ENCODE results near the gene MBD3. TPM values are rescaled to one million over a fixed set of nuclear protein-coding genes. Genes with fewer than 3 reads are reported as not detected.

The MBD3 gene
- total and polyA plus RNA-seq, 2 donors (not counting 1 experiment from before 2014, with no cell fraction given), result 19.8 to 85.2 TPM

DNA sequence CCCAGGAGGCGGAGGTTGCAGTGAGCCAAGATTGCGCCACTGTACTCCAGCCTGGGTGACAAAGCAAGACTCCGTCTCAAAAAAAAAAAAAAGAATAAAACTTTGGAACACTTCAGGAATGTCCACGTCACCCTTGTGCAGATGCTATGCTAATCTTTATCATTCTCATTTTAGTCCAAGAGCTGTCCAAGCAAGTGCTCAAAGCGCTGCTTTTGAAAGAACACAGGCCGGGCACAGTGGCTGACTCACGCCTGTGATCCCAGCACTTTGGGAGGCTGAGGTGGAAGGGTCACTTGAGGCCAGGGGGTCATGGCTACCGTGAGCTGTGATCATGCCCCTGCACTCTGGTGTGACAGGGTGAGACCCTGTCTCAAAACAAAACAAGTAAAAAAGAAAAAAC, 23.7 kb upstream of the MBD3 start:
- Histone ChIP-seq H4K20me1 (ENCODE audit: control insufficient read depth, extremely low read depth, insufficient read depth, low read length) (no peaks in the 10 kb centered on the region), H3K79me2 (ENCODE audit: control insufficient read depth, insufficient read depth, low read length) (no peaks in the 10 kb centered on the region), H3K4me3 (replicated peaks in 1 of 4; ENCODE audit: control extremely low read depth in 1 of 4, insufficient read depth in 1 of 4, low read depth in 3 of 4, low read length in 4 of 4) (no peak overlapping the region), H3K9me3 (ENCODE audit: control insufficient read depth, insufficient read depth, low read depth, low read length) (no peaks in the 10 kb centered on the region), H2AFZ (ENCODE audit: low read length) (no peak overlapping the region), H3K27ac (ENCODE audit: insufficient read depth, low read length) (no peak overlapping the region), H3K27me3 (ENCODE audit: control insufficient read depth, insufficient read depth, low read length) (no peaks in the 10 kb centered on the region), H3K36me3 (ENCODE audit: control insufficient read depth, insufficient read depth, low read length) (peaks cover 41% of the 10 kb centered on the region), H3K4me2 (ENCODE audit: extremely low read depth, insufficient read depth, low read length) (no peak overlapping the region), H3K4me1 (ENCODE audit: control insufficient read depth, extremely low read depth, insufficient read depth, low read length) (no peaks in the 10 kb centered on the region), H3K9ac (ENCODE audit: insufficient read depth, low read length) (no peak overlapping the region)
- peak; percentile 36 to 60 for DNase-seq (ENCODE audit: low read depth in 2 of 2)
- TF ChIP-seq, protein P1, sequence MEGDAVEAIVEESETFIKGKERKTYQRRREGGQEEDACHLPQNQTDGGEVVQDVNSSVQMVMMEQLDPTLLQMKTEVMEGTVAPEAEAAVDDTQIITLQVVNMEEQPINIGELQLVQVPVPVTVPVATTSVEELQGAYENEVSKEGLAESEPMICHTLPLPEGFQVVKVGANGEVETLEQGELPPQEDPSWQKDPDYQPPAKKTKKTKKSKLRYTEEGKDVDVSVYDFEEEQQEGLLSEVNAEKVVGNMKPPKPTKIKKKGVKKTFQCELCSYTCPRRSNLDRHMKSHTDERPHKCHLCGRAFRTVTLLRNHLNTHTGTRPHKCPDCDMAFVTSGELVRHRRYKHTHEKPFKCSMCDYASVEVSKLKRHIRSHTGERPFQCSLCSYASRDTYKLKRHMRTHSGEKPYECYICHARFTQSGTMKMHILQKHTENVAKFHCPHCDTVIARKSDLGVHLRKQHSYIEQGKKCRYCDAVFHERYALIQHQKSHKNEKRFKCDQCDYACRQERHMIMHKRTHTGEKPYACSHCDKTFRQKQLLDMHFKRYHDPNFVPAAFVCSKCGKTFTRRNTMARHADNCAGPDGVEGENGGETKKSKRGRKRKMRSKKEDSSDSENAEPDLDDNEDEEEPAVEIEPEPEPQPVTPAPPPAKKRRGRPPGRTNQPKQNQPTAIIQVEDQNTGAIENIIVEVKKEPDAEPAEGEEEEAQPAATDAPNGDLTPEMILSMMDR (conservative IDR thresholded peaks at IDR 0.05 in 1 of 2, IDR thresholded peaks at IDR 0.05 in 1 of 2; ENCODE audit: low read depth in 1 of 2, low read length in 2 of 2), result no peak
- TF ChIP-seq EZH2 (IDR thresholded peaks at IDR 0.05; ENCODE audit: low read length, missing control alignments), result no peak

DNA sequence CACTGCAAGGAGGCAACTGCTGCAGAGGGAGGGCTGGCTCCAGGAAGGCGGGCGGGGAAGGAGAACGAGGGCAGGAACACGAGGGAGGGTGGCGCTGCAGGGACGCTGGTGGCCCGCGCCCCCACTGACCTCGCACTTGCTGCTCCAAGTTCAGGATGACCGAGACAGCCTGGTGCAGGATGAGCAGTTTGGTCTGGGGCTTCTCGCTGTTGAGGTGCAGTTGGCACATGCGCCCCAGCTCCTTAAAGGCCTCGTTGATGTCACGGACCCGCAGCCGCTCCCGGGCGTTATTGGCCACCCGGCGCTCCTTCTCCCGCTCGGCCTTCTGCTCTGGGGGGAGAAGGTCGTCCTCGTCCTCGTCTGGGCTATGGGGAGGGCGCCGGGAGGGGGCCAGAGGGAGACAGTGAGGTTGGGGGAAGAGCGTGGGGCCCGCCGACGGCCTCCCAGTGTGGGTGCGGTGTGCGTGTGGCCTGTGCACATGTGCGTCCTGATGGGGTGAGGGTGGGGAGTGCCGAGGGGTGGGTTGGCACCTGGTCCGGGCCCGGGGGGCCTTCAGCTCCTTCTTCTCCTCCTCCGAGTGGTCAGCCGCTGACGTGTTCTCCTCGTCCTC, 22.6 kb upstream of the MBD3 start:
- no peak overlapping the region for H3K4me3 ChIP-seq (replicated peaks in 1 of 4; ENCODE audit: control extremely low read depth in 1 of 4, insufficient read depth in 1 of 4, low read depth in 3 of 4, low read length in 4 of 4)

GRCh38 chr19:1613808-1614570, 21.3 kb upstream of the MBD3 start:
- Histone ChIP-seq H3K79me2 (ENCODE audit: control insufficient read depth, insufficient read depth, low read length) (no peaks in the 10 kb centered on the region), H4K20me1 (ENCODE audit: control insufficient read depth, extremely low read depth, insufficient read depth, low read length) (no peaks in the 10 kb centered on the region), H3K9me3 (ENCODE audit: control insufficient read depth, insufficient read depth, low read depth, low read length) (no peaks in the 10 kb centered on the region), H3K4me2 (ENCODE audit: extremely low read depth, insufficient read depth, low read length) (no peak overlapping the region), H3K36me3 (ENCODE audit: control insufficient read depth, insufficient read depth, low read length) (peaks cover 45% of the 10 kb centered on the region), H3K27ac (ENCODE audit: insufficient read depth, low read length) (no peak overlapping the region), H3K4me3 (replicated peaks in 1 of 4; ENCODE audit: control extremely low read depth in 1 of 4, insufficient read depth in 1 of 4, low read depth in 3 of 4, low read length in 4 of 4) (no peak overlapping the region), H3K9ac (ENCODE audit: insufficient read depth, low read length) (no peak overlapping the region), H2AFZ (ENCODE audit: low read length) (no peak overlapping the region), H3K27me3 (ENCODE audit: control insufficient read depth, insufficient read depth, low read length) (no peaks in the 10 kb centered on the region), H3K4me1 (ENCODE audit: control insufficient read depth, extremely low read depth, insufficient read depth, low read length) (no peaks in the 10 kb centered on the region)
- no peak for DNase-seq (ENCODE audit: low read depth in 2 of 2)
- TF ChIP-seq EZH2 (IDR thresholded peaks at IDR 0.05; ENCODE audit: low read length, missing control alignments), result no peak
- TF ChIP-seq, protein P1 (conservative IDR thresholded peaks at IDR 0.05 in 1 of 2, IDR thresholded peaks at IDR 0.05 in 1 of 2; ENCODE audit: low read depth in 1 of 2, low read length in 2 of 2), result no peak

More for the DNA sequence above, 22.6 kb upstream of the MBD3 start:
- Histone ChIP-seq H3K36me3 (ENCODE audit: control insufficient read depth, insufficient read depth, low read length) (peaks cover 45% of the 10 kb centered on the region), H3K4me2 (ENCODE audit: extremely low read depth, insufficient read depth, low read length) (no peak overlapping the region), H2AFZ (ENCODE audit: low read length) (no peak overlapping the region), H3K4me1 (ENCODE audit: control insufficient read depth, extremely low read depth, insufficient read depth, low read length) (no peaks in the 10 kb centered on the region), H3K27ac (ENCODE audit: insufficient read depth, low read length) (no peak overlapping the region), H4K20me1 (ENCODE audit: control insufficient read depth, extremely low read depth, insufficient read depth, low read length) (no peaks in the 10 kb centered on the region), H3K27me3 (ENCODE audit: control insufficient read depth, insufficient read depth, low read length) (no peaks in the 10 kb centered on the region), H3K9me3 (ENCODE audit: control insufficient read depth, insufficient read depth, low read depth, low read length) (no peaks in the 10 kb centered on the region), H3K79me2 (ENCODE audit: control insufficient read depth, insufficient read depth, low read length) (no peaks in the 10 kb centered on the region), H3K9ac (ENCODE audit: insufficient read depth, low read length) (no peak overlapping the region)
- TF ChIP-seq, protein P1 (conservative IDR thresholded peaks at IDR 0.05 in 1 of 2, IDR thresholded peaks at IDR 0.05 in 1 of 2; ENCODE audit: low read depth in 1 of 2, low read length in 2 of 2), result no peak
- TF ChIP-seq EZH2 (IDR thresholded peaks at IDR 0.05; ENCODE audit: low read length, missing control alignments), result no peak
- DNase-seq (ENCODE audit: low read depth in 2 of 2), result no peak

Measured in fibroblast of lung (primary cell).